Endothelial cell (in vitro differentiated cells): ENCODE results near the gene PNLIPRP2. TPM values are rescaled to one million over a fixed set of nuclear protein-coding genes. Genes with fewer than 3 reads are reported as not detected.
A peak's percentile ranks its signal among the peaks of the same experiment; 100 is the strongest.

Experiments used
- DNase-seq: peaks from one replicate; pipeline ENCODE4 v3.0.0; 2021; ENCODE audit warnings: low spot score
- H3K27ac Mint-ChIP-seq: one replicate; pipeline ENCODE4 v1.8.0; 2021; ENCODE audit warnings: mixed read lengths, inconsistent platforms; ENCODE audit not compliant: unreplicated experiment
- H3K27me3 Mint-ChIP-seq: one replicate; pipeline ENCODE4 v1.8.0; 2021; ENCODE audit warnings: mild to moderate bottlenecking, moderate library complexity, mixed read lengths, inconsistent platforms; ENCODE audit not compliant: unreplicated experiment
- H3K36me3 Mint-ChIP-seq: one replicate; pipeline ENCODE4 v1.8.0; 2021; ENCODE audit warnings: mild to moderate bottlenecking, low read depth, mixed read lengths, inconsistent platforms; ENCODE audit not compliant: unreplicated experiment
- H3K4me1 Mint-ChIP-seq: one replicate; pipeline ENCODE4 v1.8.0; 2021; ENCODE audit warnings: mild to moderate bottlenecking, mixed read lengths, inconsistent platforms; ENCODE audit not compliant: unreplicated experiment
- H3K4me3 Mint-ChIP-seq: one replicate; pipeline ENCODE4 v1.8.0; 2021; ENCODE audit warnings: mild to moderate bottlenecking, mixed read lengths, inconsistent platforms; ENCODE audit not compliant: unreplicated experiment
- H3K9me3 Mint-ChIP-seq: one replicate; pipeline ENCODE4 v1.8.0; 2021; ENCODE audit warnings: mixed read lengths, inconsistent platforms; ENCODE audit not compliant: unreplicated experiment
- CTCF ChIP-seq: fragments of 200-600 bp; sonication (generic); IDR thresholded peaks from one replicate; pipeline ENCODE4 v1.5.0; 2021; ENCODE audit warnings: antibody characterized with exemption; ENCODE audit not compliant: unreplicated experiment
- total RNA-seq: library from RNA; stranded (reverse); fragmentation: NEBNext Ultra II Directional; extraction: Animal tissue kit (Norgen Biotek cat#: 25700); gene quantifications from one replicate; pipeline ENCODE4 v1.2.1, GENCODE V29; 2021; ENCODE audit not compliant: unreplicated experiment

The PNLIPRP2 gene
- total RNA-seq, 1 donor from 2014 or later: not detected

GRCh38 chr10:116607336-116607735 is 13.4 kb upstream of the PNLIPRP2 start:
- no peak for DNase-seq
- H3K4me3 Mint-ChIP-seq: no peak overlapping the region
- no peaks in the 10 kb centered on the region for H3K9me3 Mint-ChIP-seq
- no peaks in the 10 kb centered on the region for H3K4me1 Mint-ChIP-seq
- peaks cover 8% of the 10 kb centered on the region for H3K27me3 Mint-ChIP-seq
- H3K27ac Mint-ChIP-seq: no peak overlapping the region
- H3K36me3 Mint-ChIP-seq: no peaks in the 10 kb centered on the region
- no peak for TF ChIP-seq CTCF

- Mint-ChIP-seq H3K4me1 (no peaks in the 10 kb centered on the region), H3K27ac (no peak overlapping the region), H3K36me3 (no peaks in the 10 kb centered on the region), H3K4me3 (peak overlapping the region; percentile 85), H3K27me3 (peaks cover 10% of the 10 kb centered on the region), H3K9me3 (no peaks in the 10 kb centered on the region)
- no peak for TF ChIP-seq CTCF
- no peak for DNase-seq
Measured at GRCh38 chr10:116608686-116609594, 11.8 kb upstream of the PNLIPRP2 start.

- no peak for TF ChIP-seq CTCF
- DNase-seq: no peak
- H3K4me1 Mint-ChIP-seq: no peaks in the 10 kb centered on the region
- H3K36me3 Mint-ChIP-seq: no peaks in the 10 kb centered on the region
- H3K4me3 Mint-ChIP-seq: no peak overlapping the region
- peaks cover 12% of the 10 kb centered on the region for H3K27me3 Mint-ChIP-seq
- H3K9me3 Mint-ChIP-seq: no peaks in the 10 kb centered on the region
- H3K27ac Mint-ChIP-seq: no peak overlapping the region
Measured at GRCh38 chr10:116610443-116611152, 10.2 kb upstream of the PNLIPRP2 start.

GRCh38 chr10:116611153-116611545 is 9.6 kb upstream of the PNLIPRP2 start:
- Mint-ChIP-seq H3K27me3 (peaks cover 12% of the 10 kb centered on the region), H3K4me3 (no peak overlapping the region), H3K4me1 (no peaks in the 10 kb centered on the region), H3K36me3 (no peaks in the 10 kb centered on the region), H3K9me3 (no peaks in the 10 kb centered on the region), H3K27ac (no peak overlapping the region)
- DNase-seq: no peak
- no peak for TF ChIP-seq CTCF
